ENCODE data around the gene PLXNA2.

Gene PLXNA2

GRCh38 chr1:208251015-208251414 is 6.8 kb upstream of the PLXNA2 start:
- peaks cover 11% of the 10 kb centered on the region for H3K4me1 ChIP-seq (ENCODE audit: insufficient read depth, low read length)
- H3K9ac ChIP-seq (ENCODE audit: low read depth, low read length): no peak overlapping the region
- no peaks in the 10 kb centered on the region for H3K9me3 ChIP-seq (ENCODE audit: insufficient read depth, low read depth, low read length)
- H3K36me3 ChIP-seq (ENCODE audit: insufficient read depth, low read length): no peaks in the 10 kb centered on the region
- no peak overlapping the region for H3K4me3 ChIP-seq (ENCODE audit: low read length)
- H3K27ac ChIP-seq (ENCODE audit: low read depth, low read length): no peak overlapping the region
- WGBS: 81% methylated on average over 5 of the region's 5 CpGs
- H3K27me3 ChIP-seq (ENCODE audit: insufficient read depth, low read length): peaks cover 12% of the 10 kb centered on the region

GRCh38 chr1:208250613-208251012 is 6.4 kb upstream of the PLXNA2 start:
- Histone ChIP-seq H3K36me3 (ENCODE audit: insufficient read depth, low read length) (no peaks in the 10 kb centered on the region), H3K4me1 (ENCODE audit: insufficient read depth, low read length) (peaks cover 13% of the 10 kb centered on the region), H3K9ac (ENCODE audit: low read depth, low read length) (no peak overlapping the region), H3K4me3 (ENCODE audit: low read length) (no peak overlapping the region), H3K27ac (ENCODE audit: low read depth, low read length) (no peak overlapping the region), H3K27me3 (ENCODE audit: insufficient read depth, low read length) (peaks cover 12% of the 10 kb centered on the region), H3K9me3 (ENCODE audit: insufficient read depth, low read depth, low read length) (no peaks in the 10 kb centered on the region)
- WGBS: 80% methylated on average over 6 of the region's 6 CpGs

GRCh38 chr1:208248991-208249696 is 5.0 kb upstream of the PLXNA2 start:
- H3K4me1 ChIP-seq (ENCODE audit: insufficient read depth, low read length): peaks cover 24% of the 10 kb centered on the region
- H3K9me3 ChIP-seq (ENCODE audit: insufficient read depth, low read depth, low read length): no peaks in the 10 kb centered on the region
- H3K4me3 ChIP-seq (ENCODE audit: low read length): no peak overlapping the region
- peaks cover 22% of the 10 kb centered on the region for H3K27me3 ChIP-seq (ENCODE audit: insufficient read depth, low read length)
- 89% methylated on average over 5 of the region's 5 CpGs for WGBS
- no peak overlapping the region for H3K9ac ChIP-seq (ENCODE audit: low read depth, low read length)
- no peak overlapping the region for H3K27ac ChIP-seq (ENCODE audit: low read depth, low read length)
- H3K36me3 ChIP-seq (ENCODE audit: insufficient read depth, low read length): no peaks in the 10 kb centered on the region

GRCh38 chr1:208248307-208248801 is 4.2 kb upstream of the PLXNA2 start:
- Histone ChIP-seq H3K36me3 (ENCODE audit: insufficient read depth, low read length) (no peaks in the 10 kb centered on the region), H3K4me1 (ENCODE audit: insufficient read depth, low read length) (peaks cover 24% of the 10 kb centered on the region), H3K9me3 (ENCODE audit: insufficient read depth, low read depth, low read length) (no peaks in the 10 kb centered on the region), H3K4me3 (ENCODE audit: low read length) (no peak overlapping the region), H3K27me3 (ENCODE audit: insufficient read depth, low read length) (peaks cover 29% of the 10 kb centered on the region), H3K27ac (ENCODE audit: low read depth, low read length) (no peak overlapping the region), H3K9ac (ENCODE audit: low read depth, low read length) (no peak overlapping the region)
- WGBS: 80% methylated on average over 6 of the region's 7 CpGs

- no peaks in the 10 kb centered on the region for H3K36me3 ChIP-seq (ENCODE audit: insufficient read depth, low read length)
- peaks cover 19% of the 10 kb centered on the region for H3K4me1 ChIP-seq (ENCODE audit: insufficient read depth, low read length)
- H3K9ac ChIP-seq (ENCODE audit: low read depth, low read length): no peak overlapping the region
- H3K27ac ChIP-seq (ENCODE audit: low read depth, low read length): no peak overlapping the region
- H3K9me3 ChIP-seq (ENCODE audit: insufficient read depth, low read depth, low read length): no peaks in the 10 kb centered on the region
- H3K4me3 ChIP-seq (ENCODE audit: low read length): no peak overlapping the region
- peaks cover 36% of the 10 kb centered on the region for H3K27me3 ChIP-seq (ENCODE audit: insufficient read depth, low read length)
- WGBS: 87% methylated on average over 5 of the region's 5 CpGs
Observed at GRCh38 chr1:208247696-208248095, 3.5 kb upstream of the PLXNA2 start.

- no peaks in the 10 kb centered on the region for H3K36me3 ChIP-seq (ENCODE audit: insufficient read depth, low read length)
- H3K27ac ChIP-seq (ENCODE audit: low read depth, low read length): no peak overlapping the region
- no peak overlapping the region for H3K9ac ChIP-seq (ENCODE audit: low read depth, low read length)
- H3K27me3 ChIP-seq (ENCODE audit: insufficient read depth, low read length): peaks cover 60% of the 10 kb centered on the region
- 19% methylated on average over 22 of the region's 22 CpGs for WGBS
- peak overlapping the region; percentile 64 for H3K4me3 ChIP-seq (ENCODE audit: low read length)
- H3K9me3 ChIP-seq (ENCODE audit: insufficient read depth, low read depth, low read length): no peaks in the 10 kb centered on the region
- H3K4me1 ChIP-seq (ENCODE audit: insufficient read depth, low read length): peaks cover 17% of the 10 kb centered on the region; the same call in 1 of the 2 replicates
Observed at GRCh38 chr1:208245185-208245705, 1.1 kb upstream of the PLXNA2 start.

GRCh38 chr1:208243527-208243966 is 637 bp downstream of the PLXNA2 start:
- under 1% methylated on average over 54 of the region's 54 CpGs for WGBS
- no peaks in the 10 kb centered on the region for H3K9me3 ChIP-seq (ENCODE audit: insufficient read depth, low read depth, low read length)
- no peaks in the 10 kb centered on the region for H3K36me3 ChIP-seq (ENCODE audit: insufficient read depth, low read length)
- H3K27me3 ChIP-seq (ENCODE audit: insufficient read depth, low read length): peaks cover 66% of the 10 kb centered on the region
- no peak overlapping the region for H3K27ac ChIP-seq (ENCODE audit: low read depth, low read length)
- peak overlapping the region; percentile 48; the same call in 1 of the 2 replicates for H3K9ac ChIP-seq (ENCODE audit: low read depth, low read length)
- peaks cover 25% of the 10 kb centered on the region; the same call in 1 of the 2 replicates for H3K4me1 ChIP-seq (ENCODE audit: insufficient read depth, low read length)
- H3K4me3 ChIP-seq (ENCODE audit: low read length): peak overlapping the region; percentile 64

GRCh38 chr1:208242941-208243526 is 1.1 kb downstream of the PLXNA2 start:
- H3K36me3 ChIP-seq (ENCODE audit: insufficient read depth, low read length): no peaks in the 10 kb centered on the region
- peak overlapping the region; percentile 48; the same call in 1 of the 2 replicates for H3K9ac ChIP-seq (ENCODE audit: low read depth, low read length)
- no peak overlapping the region for H3K27ac ChIP-seq (ENCODE audit: low read depth, low read length)
- H3K9me3 ChIP-seq (ENCODE audit: insufficient read depth, low read depth, low read length): no peaks in the 10 kb centered on the region
- WGBS: 1% methylated on average over 54 of the region's 54 CpGs
- peaks cover 30% of the 10 kb centered on the region; the same call in 1 of the 2 replicates for H3K4me1 ChIP-seq (ENCODE audit: insufficient read depth, low read length)
- H3K4me3 ChIP-seq (ENCODE audit: low read length): peak overlapping the region; percentile 64
- peaks cover 66% of the 10 kb centered on the region for H3K27me3 ChIP-seq (ENCODE audit: insufficient read depth, low read length)

- 89% methylated on average over 3 of the region's 3 CpGs for WGBS
- Histone ChIP-seq H3K9me3 (ENCODE audit: insufficient read depth, low read depth, low read length) (no peaks in the 10 kb centered on the region), H3K9ac (ENCODE audit: low read depth, low read length) (no peak overlapping the region), H3K36me3 (ENCODE audit: insufficient read depth, low read length) (no peaks in the 10 kb centered on the region), H3K4me1 (ENCODE audit: insufficient read depth, low read length) (peaks cover 32% of the 10 kb centered on the region; the same call in 1 of the 2 replicates), H3K27me3 (ENCODE audit: insufficient read depth, low read length) (peaks cover 66% of the 10 kb centered on the region), H3K27ac (ENCODE audit: low read depth, low read length) (no peak overlapping the region), H3K4me3 (ENCODE audit: low read length) (peak overlapping the region; percentile 64; the same call in 1 of the 2 replicates)
Observed at GRCh38 chr1:208242146-208242545, 2.0 kb downstream of the PLXNA2 start.

- no peaks in the 10 kb centered on the region for H3K9me3 ChIP-seq (ENCODE audit: insufficient read depth, low read depth, low read length)
- H3K36me3 ChIP-seq (ENCODE audit: insufficient read depth, low read length): no peaks in the 10 kb centered on the region
- WGBS: 55% methylated on average over 4 of the region's 5 CpGs
- peaks cover 33% of the 10 kb centered on the region; the same call in 1 of the 2 replicates for H3K4me1 ChIP-seq (ENCODE audit: insufficient read depth, low read length)
- H3K4me3 ChIP-seq (ENCODE audit: low read length): no peak overlapping the region
- H3K9ac ChIP-seq (ENCODE audit: low read depth, low read length): no peak overlapping the region
- H3K27me3 ChIP-seq (ENCODE audit: insufficient read depth, low read length): peaks cover 67% of the 10 kb centered on the region
- no peak overlapping the region for H3K27ac ChIP-seq (ENCODE audit: low read depth, low read length)
Observed at GRCh38 chr1:208241512-208241911, 2.7 kb downstream of the PLXNA2 start.

GRCh38 chr1:208240662-208241355 is 3.4 kb downstream of the PLXNA2 start:
- no peaks in the 10 kb centered on the region for H3K9me3 ChIP-seq (ENCODE audit: insufficient read depth, low read depth, low read length)
- H3K27ac ChIP-seq (ENCODE audit: low read depth, low read length): no peak overlapping the region
- H3K9ac ChIP-seq (ENCODE audit: low read depth, low read length): no peak overlapping the region
- H3K36me3 ChIP-seq (ENCODE audit: insufficient read depth, low read length): no peaks in the 10 kb centered on the region
- peaks cover 39% of the 10 kb centered on the region; the same call in 1 of the 2 replicates for H3K4me1 ChIP-seq (ENCODE audit: insufficient read depth, low read length)
- no peak overlapping the region for H3K4me3 ChIP-seq (ENCODE audit: low read length)
- WGBS: 87% methylated on average over 3 of the region's 3 CpGs
- H3K27me3 ChIP-seq (ENCODE audit: insufficient read depth, low read length): peaks cover 65% of the 10 kb centered on the region

Measured in HUES64 (cell line).